HCT116 (cell line): Measurements from ENCODE around the gene G6PC3. TPM values are rescaled to one million over a fixed set of nuclear protein-coding genes. Genes with fewer than 3 reads are reported as not detected.
A peak's percentile ranks its signal among the peaks of the same experiment; 100 is the strongest.

Experiments
- ATAC-seq: fragments of 200-7000 bp; cut with Tn5 transposase; 2 replicates; pipeline ENCODE4 v1.9.1; 2020; ENCODE audit warnings: mild to moderate bottlenecking, moderate library complexity
- BruUV-seq: library from RNA; stranded (reverse); fragments of 400-500 nt; replicated peaks from 2 replicates; lab custom pipeline; 2021; lab: Mats Ljungman, UMichigan
- CTCF ChIA-PET: fragments of 300-600 bp; sonication (Branson Sonifier 250); formaldehyde crosslinking; loops from one replicate; lab custom pipeline; 2021; ENCODE audit warnings: antibody characterized with exemption; lab: Charles Lee
- POLR2A ChIA-PET: fragments of 300-600, 350-600 bp; sonication (Branson Sonifier 250); formaldehyde crosslinking; loops from one replicate; lab custom pipeline; 2021; ENCODE audit warnings: antibody characterized with exemption; lab: Charles Lee
- RAD21 ChIA-PET, 2 experiments: fragments of 300-600 bp; sonication (Branson Sonifier 250); formaldehyde crosslinking; loops; one replicate each; lab custom pipeline; 2023; ENCODE audit warnings: low total read pairs in 2 of 2; ENCODE audit not compliant: uncharacterized antibody in 2 of 2, unreplicated experiment in 2 of 2, low non-redundant PET in 1 of 2; lab: Charles Lee
- DNase-seq: peaks from one replicate; pipeline ENCODE4 v3.0.0-alpha.2; 2010; ENCODE audit warnings: low read depth, low spot score
- H2AFZ ChIP-seq: fragments of 200-600 bp; shearing (Covaris generic), sonication (generic); 2 replicates; pipeline ENCODE4 v1.6.1; 2017; ENCODE audit warnings: low read depth, mixed run types, mixed read lengths, antibody characterized with exemption, low read length; ENCODE audit not compliant: poor library complexity, severe bottlenecking
- H3K27ac ChIP-seq: 2 replicates; pipeline ENCODE4 v1.5.1; 2012; ENCODE audit warnings: low read depth, low read length
- H3K27me3 ChIP-seq: fragments of 200-600 bp; sonication (generic); 2 replicates; pipeline ENCODE4 v1.6.1; 2016; ENCODE audit warnings: mixed run types, low read length, mixed read lengths; ENCODE audit not compliant: insufficient read depth
- H3K36me3 ChIP-seq, 2 experiments: fragments of 200-500 bp in 1 of 2; fragments of 200-600 bp in 1 of 2; sonication (Bioruptor generic) in 1 of 2; sonication (generic) in 1 of 2; 2 replicates each; pipeline versions ENCODE4 v1.5.1 to v1.6.1; 2014 to 2016; ENCODE audit warnings: low read length in 2 of 2, inconsistent platforms in 1 of 2, mixed read lengths in 1 of 2, mixed run types in 1 of 2; ENCODE audit not compliant: insufficient read depth in 2 of 2, control insufficient read depth in 1 of 2
- H3K4me1 ChIP-seq, 2 experiments: fragments of 200-600 bp in 1 of 2; sonication (generic) in 1 of 2; 2 replicates each; pipeline versions ENCODE4 v1.5.1 to v1.6.1; 2012 to 2017; ENCODE audit warnings: low read length in 2 of 2, inconsistent platforms in 1 of 2, mild to moderate bottlenecking in 1 of 2, mixed read lengths in 1 of 2, mixed run types in 1 of 2, moderate library complexity in 1 of 2; ENCODE audit not compliant: insufficient read depth in 2 of 2, control insufficient read depth in 1 of 2
- H3K4me2 ChIP-seq: fragments of 200-600 bp; sonication (generic); 2 replicates; pipeline ENCODE4 v1.6.1; 2017; ENCODE audit warnings: mixed run types, low read length, mixed read lengths
- H3K4me3 ChIP-seq, 2 experiments: fragments of 200-600 bp in 1 of 2; sonication (generic) in 1 of 2; replicated peaks in 1 of 2; 2 replicates each; pipeline ENCODE4 v1.5.1; 2011 to 2016; ENCODE audit warnings: low read length in 2 of 2, control low read depth in 1 of 2, low read depth in 1 of 2, mild to moderate bottlenecking in 1 of 2, mixed read lengths in 1 of 2, mixed run types in 1 of 2
- H3K79me2 ChIP-seq: fragments of 200-600 bp; sonication (generic); 2 replicates; pipeline ENCODE4 v1.6.1; 2017; ENCODE audit warnings: mild to moderate bottlenecking, mixed run types, low read length, moderate library complexity, mixed read lengths; ENCODE audit not compliant: insufficient read depth
- H3K9ac ChIP-seq: fragments of 200-600 bp; sonication (generic); 2 replicates; pipeline ENCODE4 v1.6.1; 2016; ENCODE audit warnings: low read length, mixed read lengths
- H3K9me2 ChIP-seq: fragments of 200-600 bp; sonication (generic), shearing (Covaris generic); 2 replicates; pipeline ENCODE4 v1.6.1; 2017; ENCODE audit warnings: mixed run types, mild to moderate bottlenecking, moderate library complexity; ENCODE audit not compliant: insufficient read depth
- H3K9me3 ChIP-seq, 2 experiments: fragments of 200-500 bp in 1 of 2; fragments of 200-600 bp in 1 of 2; sonication (Bioruptor generic) in 1 of 2; sonication (generic) in 1 of 2; 2 replicates each; pipeline ENCODE4 v1.6.1; 2014 to 2017; ENCODE audit warnings: low read length in 2 of 2, mixed read lengths in 2 of 2, inconsistent platforms in 1 of 2, low read depth in 1 of 2, mild to moderate bottlenecking in 1 of 2, mixed run types in 1 of 2, moderate library complexity in 1 of 2; ENCODE audit not compliant: control insufficient read depth in 1 of 2, insufficient read depth in 1 of 2
- H4K20me1 ChIP-seq: fragments of 200-600 bp; sonication (generic), shearing (Covaris generic); 2 replicates; pipeline ENCODE4 v1.6.1; 2017; ENCODE audit warnings: mixed run types, mild to moderate bottlenecking, moderate library complexity; ENCODE audit not compliant: insufficient read depth
- CBX3 ChIP-seq: IDR thresholded peaks from 2 replicates; pipeline ENCODE4 v1.6.1; 2012; ENCODE audit warnings: low read depth
- CEBPB ChIP-seq: IDR thresholded peaks from 2 replicates; pipeline ENCODE4 v1.6.1; 2012; ENCODE audit warnings: low read depth
- ELF1 ChIP-seq: IDR thresholded peaks from 2 replicates; pipeline ENCODE4 v1.6.1; 2012; ENCODE audit warnings: low read depth, borderline replicate concordance
- POLR2A ChIP-seq: IDR thresholded peaks from 2 replicates; pipeline ENCODE4 v1.7.0; 2011; ENCODE audit warnings: borderline replicate concordance; ENCODE audit not compliant: insufficient read depth, insufficient read length; ENCODE audit errors: extremely low read depth
- POLR2AphosphoS5 ChIP-seq: IDR thresholded peaks from 2 replicates; pipeline ENCODE4 v1.6.1; 2011; ENCODE audit warnings: mild to moderate bottlenecking, low read depth, low read length, moderate library complexity
- SIN3A ChIP-seq: IDR thresholded peaks from 2 replicates; pipeline ENCODE4 v1.6.1; 2012; ENCODE audit warnings: low read depth
- SP1 ChIP-seq: IDR thresholded peaks from 2 replicates; pipeline ENCODE4 v1.6.1; 2012; ENCODE audit warnings: low read depth
- YY1 ChIP-seq: IDR thresholded peaks from 2 replicates; pipeline ENCODE4 v1.6.1; 2011; ENCODE audit warnings: low read length, low read depth, moderate library complexity, mild to moderate bottlenecking; ENCODE audit not compliant: insufficient replicate concordance; ENCODE audit errors: extremely low read depth
- ZFX ChIP-seq: fragments of 450-650 bp; IDR thresholded peaks from 2 replicates; pipeline ENCODE4 v1.6.1; 2017
- intact Hi-C: fragments of 100-400 bp; cut with micrococcal nuclease; formaldehyde crosslinking; loops from 2 replicates; pipeline ENCODE4 v1.10.0; 2022
- total RNA-seq: library from RNA; stranded (reverse); gene quantifications from one replicate; pipeline ENCODE4 v1.2.1, GENCODE V29; 2021; ENCODE audit not compliant: unreplicated experiment
- TF ChIP-seq, protein P1 (sequence below), 3 experiments: fragments of 200-600 bp in 1 of 3; sonication (generic) in 1 of 3; IDR thresholded peaks in 2 of 3; conservative IDR thresholded peaks in 1 of 3; 2 replicates each; pipeline ENCODE4 v1.5.1; 2012 to 2017; ENCODE audit warnings: low read depth in 2 of 3, low read length in 2 of 3, antibody characterized with exemption in 1 of 3, borderline replicate concordance in 1 of 3, control low read depth in 1 of 3, mild to moderate bottlenecking in 1 of 3, mixed read lengths in 1 of 3, mixed run types in 1 of 3, moderate library complexity in 1 of 3; ENCODE audit not compliant: insufficient read depth in 1 of 3
- TF ChIP-seq, protein P2 (sequence below): IDR thresholded peaks from 2 replicates; pipeline ENCODE4 v1.6.1; 2012; ENCODE audit warnings: low read depth
- TF ChIP-seq, protein P3 (sequence below): IDR thresholded peaks from 2 replicates; pipeline ENCODE4 v1.6.1; 2012

Gene G6PC3
- total RNA-seq, 1 experiment from 2014 or later = 50.6 TPM

DNA sequence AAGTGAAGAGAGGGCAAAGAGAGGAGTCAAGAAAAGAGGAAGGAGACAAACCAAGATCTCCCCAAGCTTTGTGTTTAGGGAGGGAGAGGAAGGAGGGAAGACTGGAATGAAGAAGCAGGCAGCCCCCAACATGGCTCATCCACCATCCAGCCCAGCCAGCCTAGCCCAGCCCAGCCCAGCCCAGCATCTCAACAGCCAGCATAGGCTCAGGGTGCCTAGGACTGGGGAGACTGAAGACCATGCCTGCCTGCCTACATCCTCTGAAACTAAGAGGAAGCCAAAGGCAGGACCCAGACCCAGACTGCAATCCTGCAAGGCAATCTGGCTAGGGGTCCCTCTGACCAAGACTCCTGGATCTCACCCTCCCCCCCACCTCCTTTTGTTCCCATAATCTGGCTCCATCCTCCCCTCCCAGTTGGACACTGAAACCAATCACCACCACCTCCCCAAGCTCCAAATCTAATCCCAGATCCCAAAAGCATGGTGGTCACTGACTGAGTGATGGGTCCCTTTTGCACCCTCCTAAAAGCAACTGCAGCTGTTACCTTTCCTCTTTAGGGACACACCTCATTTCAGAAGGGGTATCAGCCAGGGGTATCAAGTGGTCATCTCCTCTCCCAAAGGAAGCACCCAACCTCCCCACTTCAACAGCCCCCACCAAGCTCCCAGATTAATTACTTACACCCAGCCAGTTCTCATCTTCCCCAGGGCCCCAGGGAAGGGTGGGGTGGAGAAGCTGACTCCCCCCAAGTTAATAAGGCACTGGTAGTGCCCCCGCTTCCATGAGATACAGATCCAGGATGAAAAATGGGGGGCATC is 51.7 kb downstream of the G6PC3 start:
- Histone ChIP-seq H3K36me3 (no peaks in the 10 kb centered on the region), H3K27me3 (no peaks in the 10 kb centered on the region), H3K4me2 (peak overlapping the region; percentile 82), H3K79me2 (peaks cover 8% of the 10 kb centered on the region; the same call in 1 of the 2 replicates), H3K9me2 (no peaks in the 10 kb centered on the region), H4K20me1 (no peaks in the 10 kb centered on the region), H2AFZ (no peak overlapping the region), H3K9me3 (no peaks in the 10 kb centered on the region), H3K27ac (no peak overlapping the region), H3K4me1 (peaks cover 14 to 36% of the 10 kb centered on the region in 2 experiments), H3K9ac (peak overlapping the region; percentile 74)
- BruUV-seq = TSS peak; percentile 63
- ATAC-seq = no peak
- intact Hi-C loops = no loop called here
- CTCF ChIA-PET = interaction anchor here (0.6 to 2.4 kb wide), 2 partner anchors 11 to 25 kb away, joined by 3 to 13 read pairs; no protein-coding TSS in a partner anchor
- TF ChIP-seq ZFX (no peak), SIN3A (no peak), SP1 (no peak)
- TF ChIP-seq, all 23 proteins: peak for 0
- ChIA-PET RAD21 (no interaction called here), POLR2A (no interaction called here)
- no peak for DNase-seq
- peak overlapping the region; percentile 65 to 85 for H3K4me3 ChIP-seq

DNA sequence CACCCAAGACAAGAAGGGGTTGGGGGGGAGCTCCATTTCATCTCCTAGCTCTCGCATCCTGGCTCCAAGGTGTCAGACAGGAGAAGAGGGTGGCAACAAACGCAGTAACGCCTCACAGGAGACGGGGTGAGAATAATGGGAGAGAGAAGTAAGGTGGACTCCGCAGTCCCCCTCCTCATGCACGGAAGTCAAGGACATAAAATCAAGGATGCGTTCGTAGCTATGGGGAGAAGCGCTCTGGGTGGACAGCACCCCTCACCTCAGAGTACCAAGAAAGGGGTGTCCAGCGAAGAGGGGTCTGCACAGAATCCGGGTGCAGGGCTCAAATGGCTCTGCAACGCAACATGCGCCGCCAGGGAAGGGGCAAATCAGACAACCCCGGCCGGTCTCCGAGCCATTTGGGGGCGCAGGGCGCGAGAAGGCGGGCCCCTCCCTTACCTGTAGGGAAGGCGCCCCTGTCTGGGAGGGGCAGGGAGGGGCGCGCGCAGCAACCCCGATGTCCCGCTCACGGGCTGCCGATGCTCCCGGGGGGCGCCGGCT is 52.4 kb downstream of the G6PC3 start:
- Histone ChIP-seq H3K4me2 (peak overlapping the region; percentile 82), H3K4me3 (peak overlapping the region; percentile 65 to 85), H3K9ac (peak overlapping the region; percentile 74), H4K20me1 (no peaks in the 10 kb centered on the region), H3K9me3 (no peaks in the 10 kb centered on the region), H3K36me3 (no peaks in the 10 kb centered on the region), H3K79me2 (peaks cover 8% of the 10 kb centered on the region; the same call in 1 of the 2 replicates), H3K27me3 (no peaks in the 10 kb centered on the region), H3K9me2 (no peaks in the 10 kb centered on the region), H2AFZ (no peak overlapping the region), H3K27ac (peak overlapping the region; percentile 77; the same call in 1 of the 2 replicates), H3K4me1 (peaks cover 14 to 36% of the 10 kb centered on the region in 2 experiments)
- RAD21 ChIA-PET = interaction anchor here (0.5 to 1.3 kb wide), 6 partner anchors 7 to 78 kb away, joined by 3 to 4 read pairs (median 4); no protein-coding TSS in a partner anchor
- BruUV-seq = no TSS peak
- ATAC-seq = no peak
- intact Hi-C loops = no loop called here
- DNase-seq = no peak
- CTCF ChIA-PET = interaction anchor here (0.6 to 2.4 kb wide), 11 partner anchors 7 to 214 kb away, joined by 3 to 13 read pairs (median 4); no protein-coding TSS in a partner anchor
- POLR2A ChIA-PET = interaction anchor here (0.9 to 1.2 kb wide), 5 partner anchors 7 to 57 kb away, joined by 3 to 14 read pairs (median 4); partner anchors contain the start of gene LSM12
- TF ChIP-seq SIN3A (no peak), ZFX (no peak), CBX3 (no peak), YY1 (no peak), CEBPB (no peak), POLR2A (no peak), POLR2AphosphoS5 (no peak), ELF1 (no peak)
- TF ChIP-seq, protein P1, sequence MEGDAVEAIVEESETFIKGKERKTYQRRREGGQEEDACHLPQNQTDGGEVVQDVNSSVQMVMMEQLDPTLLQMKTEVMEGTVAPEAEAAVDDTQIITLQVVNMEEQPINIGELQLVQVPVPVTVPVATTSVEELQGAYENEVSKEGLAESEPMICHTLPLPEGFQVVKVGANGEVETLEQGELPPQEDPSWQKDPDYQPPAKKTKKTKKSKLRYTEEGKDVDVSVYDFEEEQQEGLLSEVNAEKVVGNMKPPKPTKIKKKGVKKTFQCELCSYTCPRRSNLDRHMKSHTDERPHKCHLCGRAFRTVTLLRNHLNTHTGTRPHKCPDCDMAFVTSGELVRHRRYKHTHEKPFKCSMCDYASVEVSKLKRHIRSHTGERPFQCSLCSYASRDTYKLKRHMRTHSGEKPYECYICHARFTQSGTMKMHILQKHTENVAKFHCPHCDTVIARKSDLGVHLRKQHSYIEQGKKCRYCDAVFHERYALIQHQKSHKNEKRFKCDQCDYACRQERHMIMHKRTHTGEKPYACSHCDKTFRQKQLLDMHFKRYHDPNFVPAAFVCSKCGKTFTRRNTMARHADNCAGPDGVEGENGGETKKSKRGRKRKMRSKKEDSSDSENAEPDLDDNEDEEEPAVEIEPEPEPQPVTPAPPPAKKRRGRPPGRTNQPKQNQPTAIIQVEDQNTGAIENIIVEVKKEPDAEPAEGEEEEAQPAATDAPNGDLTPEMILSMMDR (IDR thresholded peaks at IDR 0.05 in 2 of 3, conservative IDR thresholded peaks at IDR 0.05 in 1 of 3; ENCODE audit: borderline replicate concordance in 1 of 3, insufficient read depth in 1 of 3, low read depth in 2 of 3, low read length in 2 of 3) = no peak
- TF ChIP-seq, protein P2, sequence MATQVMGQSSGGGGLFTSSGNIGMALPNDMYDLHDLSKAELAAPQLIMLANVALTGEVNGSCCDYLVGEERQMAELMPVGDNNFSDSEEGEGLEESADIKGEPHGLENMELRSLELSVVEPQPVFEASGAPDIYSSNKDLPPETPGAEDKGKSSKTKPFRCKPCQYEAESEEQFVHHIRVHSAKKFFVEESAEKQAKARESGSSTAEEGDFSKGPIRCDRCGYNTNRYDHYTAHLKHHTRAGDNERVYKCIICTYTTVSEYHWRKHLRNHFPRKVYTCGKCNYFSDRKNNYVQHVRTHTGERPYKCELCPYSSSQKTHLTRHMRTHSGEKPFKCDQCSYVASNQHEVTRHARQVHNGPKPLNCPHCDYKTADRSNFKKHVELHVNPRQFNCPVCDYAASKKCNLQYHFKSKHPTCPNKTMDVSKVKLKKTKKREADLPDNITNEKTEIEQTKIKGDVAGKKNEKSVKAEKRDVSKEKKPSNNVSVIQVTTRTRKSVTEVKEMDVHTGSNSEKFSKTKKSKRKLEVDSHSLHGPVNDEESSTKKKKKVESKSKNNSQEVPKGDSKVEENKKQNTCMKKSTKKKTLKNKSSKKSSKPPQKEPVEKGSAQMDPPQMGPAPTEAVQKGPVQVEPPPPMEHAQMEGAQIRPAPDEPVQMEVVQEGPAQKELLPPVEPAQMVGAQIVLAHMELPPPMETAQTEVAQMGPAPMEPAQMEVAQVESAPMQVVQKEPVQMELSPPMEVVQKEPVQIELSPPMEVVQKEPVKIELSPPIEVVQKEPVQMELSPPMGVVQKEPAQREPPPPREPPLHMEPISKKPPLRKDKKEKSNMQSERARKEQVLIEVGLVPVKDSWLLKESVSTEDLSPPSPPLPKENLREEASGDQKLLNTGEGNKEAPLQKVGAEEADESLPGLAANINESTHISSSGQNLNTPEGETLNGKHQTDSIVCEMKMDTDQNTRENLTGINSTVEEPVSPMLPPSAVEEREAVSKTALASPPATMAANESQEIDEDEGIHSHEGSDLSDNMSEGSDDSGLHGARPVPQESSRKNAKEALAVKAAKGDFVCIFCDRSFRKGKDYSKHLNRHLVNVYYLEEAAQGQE = no peak
- TF ChIP-seq, protein P3, sequence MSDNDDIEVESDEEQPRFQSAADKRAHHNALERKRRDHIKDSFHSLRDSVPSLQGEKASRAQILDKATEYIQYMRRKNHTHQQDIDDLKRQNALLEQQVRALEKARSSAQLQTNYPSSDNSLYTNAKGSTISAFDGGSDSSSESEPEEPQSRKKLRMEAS = no peak
